Liver (tissue), 9 donors: ENCODE data around the gene VENTX. TPM values are rescaled to one million over a fixed set of nuclear protein-coding genes. Genes with fewer than 3 reads are reported as not detected.
A peak's percentile ranks its signal among the peaks of the same experiment; 100 is the strongest.

Experiments used
- DNase-seq: peaks from one replicate; pipeline ENCODE4 v3.0.0-alpha.2; 2017; ENCODE audit warnings: low spot score
- H3K27ac ChIP-seq, 2 donors: one replicate each; pipeline ENCODE4 v1.7.0; 2013; ENCODE audit warnings: inconsistent platforms in 2 of 2, low read length in 2 of 2, control low read depth in 1 of 2, low read depth in 1 of 2, mild to moderate bottlenecking in 1 of 2
- H3K27me3 ChIP-seq, 4 donors: one replicate each; pipeline versions ENCODE4 v1.6.1 to v1.7.0; 2013; ENCODE audit warnings: low read length in 3 of 4, inconsistent platforms in 1 of 4, mild to moderate bottlenecking in 1 of 4, moderate library complexity in 1 of 4; ENCODE audit not compliant: control insufficient read depth in 4 of 4, insufficient read depth in 4 of 4
- H3K36me3 ChIP-seq, 4 donors: one replicate each; pipeline versions ENCODE4 v1.6.1 to v1.7.0; 2013; ENCODE audit warnings: low read length in 3 of 4, mild to moderate bottlenecking in 3 of 4, low read depth in 1 of 4, moderate library complexity in 1 of 4; ENCODE audit not compliant: control insufficient read depth in 4 of 4, insufficient read depth in 3 of 4
- H3K4me1 ChIP-seq, 4 donors: one replicate each; pipeline versions ENCODE4 v1.6.1 to v1.7.0; 2013; ENCODE audit warnings: low read length in 3 of 4, mild to moderate bottlenecking in 3 of 4, moderate library complexity in 1 of 4; ENCODE audit not compliant: control insufficient read depth in 4 of 4, insufficient read depth in 4 of 4
- H3K4me3 ChIP-seq, 3 donors: one replicate each; pipeline versions ENCODE4 v1.6.1 to v1.7.0; 2013; ENCODE audit warnings: low read length in 3 of 3, control low read depth in 1 of 3, low read depth in 1 of 3, mild to moderate bottlenecking in 1 of 3
- H3K9ac ChIP-seq, 2 donors: one replicate each; pipeline ENCODE4 v1.7.0; 2013; ENCODE audit warnings: low read length in 2 of 2, mild to moderate bottlenecking in 2 of 2, moderate library complexity in 2 of 2, control low read depth in 1 of 2, low read depth in 1 of 2
- H3K9me3 ChIP-seq, 4 donors: one replicate each; pipeline versions ENCODE4 v1.6.1 to v1.7.0; 2013; ENCODE audit warnings: low read length in 3 of 4; ENCODE audit not compliant: control insufficient read depth in 4 of 4
- CTCF ChIP-seq: fragments of 150-350 bp; IDR thresholded peaks from 2 replicates; pipeline ENCODE4 v1.5.1; 2017; ENCODE audit warnings: improper control_type of control experiment, low read depth, low read length; ENCODE audit not compliant: missing input control
- FOXA2 ChIP-seq: IDR thresholded peaks from 2 replicates; pipeline ENCODE4 v1.6.1; 2016; ENCODE audit warnings: antibody characterized with exemption
- HNF4A ChIP-seq, 2 donors: conservative IDR thresholded peaks; 2 replicates each; pipeline ENCODE4 v1.6.1; 2016; ENCODE audit warnings: antibody characterized with exemption in 2 of 2, mild to moderate bottlenecking in 2 of 2
- NR2F2 ChIP-seq: IDR thresholded peaks from 2 replicates; pipeline ENCODE4 v1.6.1; 2016; ENCODE audit warnings: antibody characterized with exemption
- RAD21 ChIP-seq, 2 donors: IDR thresholded peaks; 2 replicates each; pipeline ENCODE4 v1.6.1; 2016; ENCODE audit warnings: antibody characterized with exemption in 2 of 2, mild to moderate bottlenecking in 2 of 2
- REST ChIP-seq: IDR thresholded peaks from 2 replicates; pipeline ENCODE4 v1.6.1; 2016; ENCODE audit warnings: antibody characterized with exemption, mild to moderate bottlenecking
- RXRA ChIP-seq, 2 donors: IDR thresholded peaks; 2 replicates each; pipeline ENCODE4 v1.6.1; 2017 to 2018; ENCODE audit warnings: antibody characterized with exemption in 2 of 2, mild to moderate bottlenecking in 1 of 2
- SP1 ChIP-seq: IDR thresholded peaks from 2 replicates; pipeline ENCODE4 v1.6.1; 2018; ENCODE audit warnings: antibody characterized with exemption, mild to moderate bottlenecking
- WGBS: extraction: QIAGEN DNeasy Blood & Tissue Kit; methylation state at CpG from one replicate; pipeline ENCODE4 v1.1.7; 2013; 5-methylcytosine and 5-hydroxymethylcytosine counted together
- polyA plus RNA-seq, 2 donors: library from polyadenylated mRNA; stranded (reverse) in 1 of 2; unstranded in 1 of 2; fragments of 200-250 nt in 1 of 2; fragments of >200 nt in 1 of 2; fragmentation: Nextera tagmentation in 1 of 2; extraction: Ambion mirVana in 1 of 2; gene quantifications; one replicate each; pipeline versions ENCODE4 v1.2.1 to v1.2.3, GENCODE V29; 2013 to 2015
- total RNA-seq, 2 donors: library from RNA; depleted of rRNA; stranded (reverse); fragments of >200 nt; gene quantifications; one replicate each; pipeline ENCODE4 v1.2.3, GENCODE V29; 2014
- TF ChIP-seq, protein P1 (sequence below): IDR thresholded peaks from 2 replicates; pipeline ENCODE4 v1.6.1; 2016; ENCODE audit warnings: antibody characterized with exemption
- TF ChIP-seq, protein P2 (sequence below): IDR thresholded peaks from 2 replicates; pipeline ENCODE4 v1.6.1; 2016; ENCODE audit warnings: antibody characterized with exemption
- donor health status: healthy.
- donor health status: healthy.
- donor health status: healthy.
- donor health status: healthy.
- donor health status: healthy.

VENTX gene
- total and polyA plus RNA-seq, 4 donors = 0.05 to 0.25 (median 0.09) TPM

GRCh38 chr10:133257489-133258065 is 19.9 kb downstream of the VENTX start:
- Histone ChIP-seq H3K4me3 (no peak overlapping the region), H3K4me1 (peaks cover 5 to 24% (median 14%) of the 10 kb centered on the region in 4 donors), H3K27me3 (no peaks in the 10 kb centered on the region), H3K9me3 (no peaks in the 10 kb centered on the region), H3K36me3 (no peaks in the 10 kb centered on the region), H3K9ac (no peak overlapping the region), H3K27ac (no peak overlapping the region)
- WGBS = 8% methylated on average over 27 of the region's 27 CpGs
- peak; percentile 55 for DNase-seq
- TF ChIP-seq RAD21 (IDR thresholded peaks at IDR 0.05) (peak in 1 of 2 donors; percentile 67), RXRA (IDR thresholded peaks at IDR 0.05) (no peak), CTCF (peak; percentile 14)

DNA sequence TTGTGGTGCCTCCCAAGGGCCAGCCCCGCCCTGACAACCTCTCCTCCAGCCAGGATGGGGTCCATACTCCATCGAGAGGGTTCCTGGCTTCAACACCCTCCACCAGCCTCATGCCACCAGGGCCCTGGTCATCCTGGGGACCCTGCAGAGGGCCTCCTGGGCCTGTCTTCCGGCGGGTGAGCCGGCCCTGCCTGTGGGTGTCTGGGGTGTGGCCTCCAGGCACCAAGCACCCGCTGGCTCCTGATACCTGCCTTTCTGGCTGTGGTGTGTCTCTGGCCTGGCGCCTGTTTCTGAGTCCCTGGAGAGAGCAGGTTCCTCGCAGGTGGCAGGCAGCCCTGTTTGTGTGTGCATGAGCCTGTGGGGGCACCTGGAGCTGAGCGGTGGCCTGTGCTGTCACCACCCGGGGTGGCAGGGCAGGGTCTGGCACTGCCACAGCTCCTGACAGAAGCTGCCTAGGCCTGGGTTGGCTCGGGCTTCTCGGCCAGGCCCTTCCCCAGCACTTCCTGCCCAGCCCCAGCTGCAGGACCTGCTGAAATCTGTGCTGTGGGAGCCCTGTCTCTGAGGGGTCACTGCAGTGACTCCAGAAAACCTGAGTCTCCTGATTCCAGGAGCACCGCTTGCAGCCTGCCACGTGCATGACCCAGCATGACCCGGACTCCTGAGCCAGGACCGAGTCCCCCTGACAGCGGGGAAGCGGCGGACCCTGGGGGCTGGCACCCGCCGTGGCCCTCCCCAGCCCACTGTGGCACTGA is 20.6 kb downstream of the VENTX start:
- Histone ChIP-seq H3K9ac (no peak overlapping the region), H3K27me3 (no peaks in the 10 kb centered on the region), H3K4me1 (peaks cover 5 to 24% (median 14%) of the 10 kb centered on the region in 4 donors), H3K36me3 (peaks cover 0 to 2% (median 0%) of the 10 kb centered on the region in 4 donors), H3K4me3 (no peak overlapping the region), H3K27ac (peak overlapping the region; percentile 7 to 17), H3K9me3 (no peaks in the 10 kb centered on the region)
- TF ChIP-seq FOXA2 = no peak
- TF ChIP-seq HNF4A (conservative IDR thresholded peaks at IDR 0.05) = no peak
- TF ChIP-seq CTCF = no peak
- TF ChIP-seq, protein P1, sequence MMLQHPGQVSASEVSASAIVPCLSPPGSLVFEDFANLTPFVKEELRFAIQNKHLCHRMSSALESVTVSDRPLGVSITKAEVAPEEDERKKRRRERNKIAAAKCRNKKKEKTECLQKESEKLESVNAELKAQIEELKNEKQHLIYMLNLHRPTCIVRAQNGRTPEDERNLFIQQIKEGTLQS = no peak
- TF ChIP-seq SP1 = no peak
- no peak for TF ChIP-seq REST
- no peak for TF ChIP-seq NR2F2
- TF ChIP-seq, protein P2, sequence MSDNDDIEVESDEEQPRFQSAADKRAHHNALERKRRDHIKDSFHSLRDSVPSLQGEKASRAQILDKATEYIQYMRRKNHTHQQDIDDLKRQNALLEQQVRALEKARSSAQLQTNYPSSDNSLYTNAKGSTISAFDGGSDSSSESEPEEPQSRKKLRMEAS = no peak
- TF ChIP-seq RXRA (IDR thresholded peaks at IDR 0.05) = no peak
- DNase-seq = no peak
- 62% methylated on average over 21 of the region's 21 CpGs for WGBS
